ENCODE measurements around the gene ACOT9. TPM values are rescaled to one million over a fixed set of nuclear protein-coding genes. Genes with fewer than 3 reads are reported as not detected.

The ACOT9 gene
- total RNA-seq, 4 donors from 2014 or later, result 46.3 to 63.8 (median 52.3) TPM

DNA sequence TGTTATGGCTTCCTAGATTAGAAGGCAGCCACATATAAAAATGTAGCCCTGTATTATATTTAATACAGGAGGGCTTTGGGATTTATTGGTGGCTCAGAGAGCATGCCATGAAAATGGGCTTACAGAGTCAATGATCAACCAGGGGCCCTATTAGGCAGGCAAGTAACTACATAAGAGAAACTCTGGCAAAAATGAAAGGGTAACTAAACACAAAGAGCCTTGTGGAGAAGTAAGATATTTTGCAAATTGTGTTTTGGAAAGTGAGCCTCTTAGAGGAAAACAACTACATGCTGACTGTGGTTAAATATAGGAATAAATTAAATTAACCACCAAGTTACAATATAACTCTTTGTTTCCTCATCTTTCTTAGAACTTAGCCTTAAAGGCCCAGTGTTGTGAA lies 45.4 kb upstream of the ACOT9 start:
- no peak for TF ChIP-seq POLR2AphosphoS5 (IDR thresholded peaks at IDR 0.05)
- TF ChIP-seq POLR2A (IDR thresholded peaks at IDR 0.05; ENCODE audit: low read depth), result no peak
- TF ChIP-seq, protein P1, sequence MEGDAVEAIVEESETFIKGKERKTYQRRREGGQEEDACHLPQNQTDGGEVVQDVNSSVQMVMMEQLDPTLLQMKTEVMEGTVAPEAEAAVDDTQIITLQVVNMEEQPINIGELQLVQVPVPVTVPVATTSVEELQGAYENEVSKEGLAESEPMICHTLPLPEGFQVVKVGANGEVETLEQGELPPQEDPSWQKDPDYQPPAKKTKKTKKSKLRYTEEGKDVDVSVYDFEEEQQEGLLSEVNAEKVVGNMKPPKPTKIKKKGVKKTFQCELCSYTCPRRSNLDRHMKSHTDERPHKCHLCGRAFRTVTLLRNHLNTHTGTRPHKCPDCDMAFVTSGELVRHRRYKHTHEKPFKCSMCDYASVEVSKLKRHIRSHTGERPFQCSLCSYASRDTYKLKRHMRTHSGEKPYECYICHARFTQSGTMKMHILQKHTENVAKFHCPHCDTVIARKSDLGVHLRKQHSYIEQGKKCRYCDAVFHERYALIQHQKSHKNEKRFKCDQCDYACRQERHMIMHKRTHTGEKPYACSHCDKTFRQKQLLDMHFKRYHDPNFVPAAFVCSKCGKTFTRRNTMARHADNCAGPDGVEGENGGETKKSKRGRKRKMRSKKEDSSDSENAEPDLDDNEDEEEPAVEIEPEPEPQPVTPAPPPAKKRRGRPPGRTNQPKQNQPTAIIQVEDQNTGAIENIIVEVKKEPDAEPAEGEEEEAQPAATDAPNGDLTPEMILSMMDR (IDR thresholded peaks at IDR 0.05), result no peak
- no peak for TF ChIP-seq EP300 (IDR thresholded peaks at IDR 0.05)
- H3K4me1 ChIP-seq, result peaks cover 0 to 17% (median 10%) of the 10 kb centered on the region in 4 donors
- H3K9me3 ChIP-seq, result no peaks in the 10 kb centered on the region
- peak overlapping the region in 1 of 4 donors; percentile 44 for H3K27ac ChIP-seq (replicated peaks in 1 of 4)
- DNase-seq (ENCODE audit: extremely low spot score), result no peak
- intact Hi-C loops (cut with DNase I), result loop anchor here (10.0 kb wide), 2 partner anchors 94 to 236 kb away; partner anchors contain the start of gene KLHL15
- no peak overlapping the region for H3K4me3 ChIP-seq
- H3K36me3 ChIP-seq, result peaks cover 0 to 23% (median 2%) of the 10 kb centered on the region in 4 donors
- H3K27me3 ChIP-seq, result no peaks in the 10 kb centered on the region

DNA sequence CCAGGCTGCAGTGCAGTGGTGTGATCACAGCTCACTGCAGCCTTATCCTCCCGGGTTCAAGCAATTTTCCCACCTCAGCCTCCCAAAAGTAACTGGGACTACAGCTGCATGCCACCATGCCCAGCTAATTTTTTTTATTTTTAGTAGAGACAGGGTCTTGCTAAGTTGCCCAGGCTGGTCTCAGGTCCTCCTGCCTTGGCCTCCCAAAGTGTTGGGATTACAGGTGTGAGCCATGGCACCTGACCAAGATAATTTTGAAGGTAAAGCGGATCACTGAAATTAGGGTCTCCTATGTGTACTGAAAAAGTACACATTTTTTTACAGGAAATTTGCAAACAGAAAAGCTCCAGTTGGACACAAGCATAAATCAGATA lies 44.7 kb upstream of the ACOT9 start:
- Histone ChIP-seq H3K36me3 (peaks cover 0 to 23% (median 2%) of the 10 kb centered on the region in 4 donors), H3K27me3 (no peaks in the 10 kb centered on the region), H3K27ac (replicated peaks in 1 of 4) (peak overlapping the region in 1 of 4 donors; percentile 34), H3K9me3 (no peaks in the 10 kb centered on the region), H3K4me3 (no peak overlapping the region), H3K4me1 (peaks cover 0 to 17% (median 10%) of the 10 kb centered on the region in 4 donors)
- intact Hi-C loops (cut with DNase I), result loop anchor here (10.0 kb wide), 2 partner anchors 93 to 237 kb away; partner anchors contain the start of gene KLHL15
- 94% methylated on average over 2 of the region's 2 CpGs for WGBS
- DNase-seq (ENCODE audit: extremely low spot score), result no peak
- no peak for TF ChIP-seq POLR2AphosphoS5 (IDR thresholded peaks at IDR 0.05)
- TF ChIP-seq, protein P1 (IDR thresholded peaks at IDR 0.05), result no peak
- TF ChIP-seq EP300 (IDR thresholded peaks at IDR 0.05), result no peak
- no peak for TF ChIP-seq POLR2A (IDR thresholded peaks at IDR 0.05; ENCODE audit: low read depth)

DNA sequence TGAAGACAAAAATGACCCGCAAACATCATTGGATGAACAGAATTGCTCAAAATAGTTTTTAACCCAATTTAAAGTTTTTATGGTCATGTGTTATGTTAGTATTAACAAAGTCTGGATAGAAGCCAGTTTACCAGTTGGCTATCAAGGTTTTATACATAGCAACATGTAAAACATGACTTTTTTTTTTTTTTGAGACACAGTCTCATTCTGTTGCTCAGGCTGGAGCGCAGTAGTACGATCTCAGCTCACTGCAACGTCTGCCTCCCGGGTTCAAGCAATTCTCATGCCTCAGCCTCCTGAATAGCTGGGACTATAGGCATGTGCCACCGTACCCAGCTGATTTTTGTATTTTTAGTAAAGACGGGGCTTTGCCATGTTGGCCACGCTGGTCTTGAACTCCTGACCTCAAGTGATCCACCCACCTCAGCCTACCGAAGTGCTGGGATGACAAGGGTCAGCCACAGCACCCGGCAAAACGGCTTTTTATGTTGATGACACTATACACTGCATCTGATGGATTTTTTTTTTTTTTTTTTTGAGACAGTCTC lies 43.3 kb upstream of the ACOT9 start:
- Histone ChIP-seq H3K4me1 (peaks cover 0 to 30% (median 10%) of the 10 kb centered on the region in 4 donors), H3K4me3 (peak overlapping the region in 1 of 4 donors; percentile 66), H3K27me3 (no peaks in the 10 kb centered on the region), H3K9me3 (no peaks in the 10 kb centered on the region), H3K36me3 (peaks cover 0 to 23% (median 2%) of the 10 kb centered on the region in 4 donors), H3K27ac (replicated peaks in 1 of 4) (peak overlapping the region; percentile 52 to 96 (median 92))
- TF ChIP-seq, protein P1 (IDR thresholded peaks at IDR 0.05), result no peak
- TF ChIP-seq POLR2A (IDR thresholded peaks at IDR 0.05; ENCODE audit: low read depth) (no peak), EP300 (IDR thresholded peaks at IDR 0.05) (no peak), POLR2AphosphoS5 (IDR thresholded peaks at IDR 0.05) (no peak)
- WGBS, result 76% methylated on average over 11 of the region's 11 CpGs
- intact Hi-C loops (cut with DNase I), result loop anchor here (10.0 kb wide), 2 partner anchors 92 to 238 kb away; partner anchors contain the start of gene KLHL15
- no peak for DNase-seq (ENCODE audit: extremely low spot score)

DNA sequence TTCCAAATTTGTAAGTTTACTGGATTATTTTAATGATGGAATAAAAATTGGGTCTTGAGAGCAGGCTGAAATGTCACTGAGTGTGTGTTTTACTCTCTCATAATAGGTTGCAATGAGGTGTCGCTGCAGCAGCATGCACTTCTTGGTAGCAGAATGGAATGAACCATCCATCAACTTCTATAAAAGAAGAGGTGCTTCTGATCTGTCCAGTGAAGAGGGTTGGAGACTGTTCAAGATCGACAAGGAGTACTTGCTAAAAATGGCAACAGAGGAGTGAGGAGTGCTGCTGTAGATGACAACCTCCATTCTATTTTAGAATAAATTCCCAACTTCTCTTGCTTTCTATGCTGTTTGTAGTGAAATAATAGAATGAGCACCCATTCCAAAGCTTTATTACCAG lies 42.5 kb upstream of the ACOT9 start:
- H3K27ac ChIP-seq (replicated peaks in 1 of 4), result peak overlapping the region; percentile 89 to 96 (median 94)
- intact Hi-C loops (cut with DNase I), result loop anchor here (10.0 kb wide), 2 partner anchors 91 to 239 kb away; partner anchors contain the start of gene KLHL15
- H3K4me3 ChIP-seq, result peak overlapping the region; percentile 64 to 78 (median 68)
- peaks cover 0 to 30% (median 10%) of the 10 kb centered on the region in 4 donors for H3K4me1 ChIP-seq
- 57% methylated on average over 2 of the region's 2 CpGs for WGBS
- no peaks in the 10 kb centered on the region for H3K27me3 ChIP-seq
- H3K36me3 ChIP-seq, result peaks cover 0 to 23% (median 2%) of the 10 kb centered on the region in 4 donors
- no peaks in the 10 kb centered on the region for H3K9me3 ChIP-seq
- TF ChIP-seq EP300 (IDR thresholded peaks at IDR 0.05), result no peak
- TF ChIP-seq, protein P1 (IDR thresholded peaks at IDR 0.05), result no peak
- no peak for DNase-seq (ENCODE audit: extremely low spot score)

Data from esophagus muscularis mucosa (tissue), 4 donors.